Tibial nerve (tissue), 4 donors: ENCODE results near the gene RANGRF. TPM values are rescaled to one million over a fixed set of nuclear protein-coding genes. Genes with fewer than 3 reads are reported as not detected.

Source experiments
- DNase-seq, 2 donors: peaks; one replicate each; pipeline ENCODE4 v3.0.0-alpha.2; 2019; ENCODE audit warnings: low spot score in 2 of 2
- H3K27ac ChIP-seq, 4 donors: fragments of 200-600 bp; sonication (generic) in 3 of 4; one replicate each; pipeline ENCODE4 v1.5.1; 2017 to 2019; ENCODE audit warnings: mild to moderate bottlenecking in 1 of 4
- H3K27me3 ChIP-seq, 2 donors: fragments of 200-600 bp; sonication (generic) in 1 of 2; one replicate each; pipeline versions ENCODE4 v1.5.1 to v1.6.0; 2017 to 2019
- H3K36me3 ChIP-seq, 3 donors: fragments of 200-600 bp; sonication (generic); one replicate each; pipeline ENCODE4 v1.5.1; 2018 to 2019
- H3K4me1 ChIP-seq, 4 donors: fragments of 200-600 bp; sonication (generic) in 3 of 4; one replicate each; pipeline ENCODE4 v1.5.1; 2017 to 2019
- H3K4me3 ChIP-seq, 4 donors: fragments of 200-600 bp; sonication (generic) in 3 of 4; one replicate each; pipeline ENCODE4 v1.5.1; 2017 to 2019; ENCODE audit warnings: mild to moderate bottlenecking in 1 of 4, moderate library complexity in 1 of 4
- H3K9me3 ChIP-seq, 4 donors: fragments of 200-600 bp; sonication (generic) in 3 of 4; one replicate each; pipeline ENCODE4 v1.5.1; 2017 to 2019
- EP300 ChIP-seq, 2 donors: sonication (generic); formaldehyde crosslinking; IDR thresholded peaks; one replicate each; pipeline ENCODE4 v1.6.1; 2017; ENCODE audit warnings: antibody characterized with exemption in 2 of 2, mild to moderate bottlenecking in 1 of 2
- POLR2A ChIP-seq, 2 donors: fragments of 450-650 bp; IDR thresholded peaks; one replicate each; pipeline ENCODE4 v1.6.1; 2017; ENCODE audit warnings: antibody characterized with exemption in 2 of 2, mild to moderate bottlenecking in 2 of 2, moderate library complexity in 2 of 2
- WGBS, 2 donors: methylation state at CpG; one replicate each; pipeline ENCODE4 v1.1.5; 2018; 5-methylcytosine and 5-hydroxymethylcytosine counted together
- total RNA-seq, 4 donors: library from RNA; depleted of rRNA; stranded (reverse); fragments of >200 nt; gene quantifications; one replicate each; pipeline ENCODE4 v1.1.0, GENCODE V29; 2016
- TF ChIP-seq, protein P1 (sequence below), 5 experiments: fragments of 200-600 bp in 3 of 5; fragments of 450-650 bp in 2 of 5; sonication (generic) in 3 of 5; IDR thresholded peaks; one replicate each; pipeline ENCODE4 v1.5.1; 2016 to 2019; ENCODE audit warnings: antibody characterized with exemption in 5 of 5, mild to moderate bottlenecking in 3 of 5, moderate library complexity in 2 of 5

RANGRF gene
- total RNA-seq, 4 donors from 2014 or later: 23.0 to 35.4 (median 25.1) TPM

DNA sequence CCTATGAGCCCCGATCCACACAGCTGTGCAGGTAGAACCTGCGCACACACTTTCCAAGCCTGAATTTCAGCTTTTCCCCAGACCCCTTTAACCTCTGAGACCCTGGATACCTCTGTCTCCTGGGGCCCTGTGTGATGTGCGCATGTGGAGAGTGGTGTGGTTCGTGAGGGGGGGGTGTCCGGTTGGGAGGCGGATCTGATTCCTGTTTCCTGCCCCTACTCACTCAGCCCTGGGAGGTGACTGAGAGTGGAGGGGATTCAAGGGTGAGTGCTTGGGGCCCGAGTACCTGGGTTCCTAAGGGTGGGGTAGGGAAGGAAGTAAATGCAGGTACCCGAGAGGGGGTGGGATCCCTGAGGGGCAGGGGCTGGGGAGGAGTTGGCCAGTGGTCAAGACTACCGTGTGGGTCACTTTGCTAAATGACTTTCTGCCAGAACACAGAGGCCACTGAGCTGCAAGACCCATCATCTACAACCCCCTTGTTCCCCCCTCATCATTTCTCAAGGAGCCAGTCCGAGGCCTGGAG lies 22.2 kb downstream of the RANGRF start:
- peak overlapping the region in 1 of 4 donors; percentile 47 for H3K27ac ChIP-seq
- peak overlapping the region in 2 of 4 donors; percentile 15 to 28 for H3K4me3 ChIP-seq
- TF ChIP-seq, protein P1, sequence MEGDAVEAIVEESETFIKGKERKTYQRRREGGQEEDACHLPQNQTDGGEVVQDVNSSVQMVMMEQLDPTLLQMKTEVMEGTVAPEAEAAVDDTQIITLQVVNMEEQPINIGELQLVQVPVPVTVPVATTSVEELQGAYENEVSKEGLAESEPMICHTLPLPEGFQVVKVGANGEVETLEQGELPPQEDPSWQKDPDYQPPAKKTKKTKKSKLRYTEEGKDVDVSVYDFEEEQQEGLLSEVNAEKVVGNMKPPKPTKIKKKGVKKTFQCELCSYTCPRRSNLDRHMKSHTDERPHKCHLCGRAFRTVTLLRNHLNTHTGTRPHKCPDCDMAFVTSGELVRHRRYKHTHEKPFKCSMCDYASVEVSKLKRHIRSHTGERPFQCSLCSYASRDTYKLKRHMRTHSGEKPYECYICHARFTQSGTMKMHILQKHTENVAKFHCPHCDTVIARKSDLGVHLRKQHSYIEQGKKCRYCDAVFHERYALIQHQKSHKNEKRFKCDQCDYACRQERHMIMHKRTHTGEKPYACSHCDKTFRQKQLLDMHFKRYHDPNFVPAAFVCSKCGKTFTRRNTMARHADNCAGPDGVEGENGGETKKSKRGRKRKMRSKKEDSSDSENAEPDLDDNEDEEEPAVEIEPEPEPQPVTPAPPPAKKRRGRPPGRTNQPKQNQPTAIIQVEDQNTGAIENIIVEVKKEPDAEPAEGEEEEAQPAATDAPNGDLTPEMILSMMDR (IDR thresholded peaks at IDR 0.05): no peak
- TF ChIP-seq EP300 (IDR thresholded peaks at IDR 0.05) (no peak), POLR2A (IDR thresholded peaks at IDR 0.05) (no peak)
- WGBS, 2 donors: 57 to 64% methylated on average over 10 of the region's 10 CpGs
- DNase-seq: no peak
- peaks cover 0 to 5% (median 0%) of the 10 kb centered on the region in 4 donors for H3K4me1 ChIP-seq
- H3K9me3 ChIP-seq: no peaks in the 10 kb centered on the region
- no peaks in the 10 kb centered on the region for H3K36me3 ChIP-seq
- peaks cover 0 to 51% of the 10 kb centered on the region in 2 donors for H3K27me3 ChIP-seq

DNA sequence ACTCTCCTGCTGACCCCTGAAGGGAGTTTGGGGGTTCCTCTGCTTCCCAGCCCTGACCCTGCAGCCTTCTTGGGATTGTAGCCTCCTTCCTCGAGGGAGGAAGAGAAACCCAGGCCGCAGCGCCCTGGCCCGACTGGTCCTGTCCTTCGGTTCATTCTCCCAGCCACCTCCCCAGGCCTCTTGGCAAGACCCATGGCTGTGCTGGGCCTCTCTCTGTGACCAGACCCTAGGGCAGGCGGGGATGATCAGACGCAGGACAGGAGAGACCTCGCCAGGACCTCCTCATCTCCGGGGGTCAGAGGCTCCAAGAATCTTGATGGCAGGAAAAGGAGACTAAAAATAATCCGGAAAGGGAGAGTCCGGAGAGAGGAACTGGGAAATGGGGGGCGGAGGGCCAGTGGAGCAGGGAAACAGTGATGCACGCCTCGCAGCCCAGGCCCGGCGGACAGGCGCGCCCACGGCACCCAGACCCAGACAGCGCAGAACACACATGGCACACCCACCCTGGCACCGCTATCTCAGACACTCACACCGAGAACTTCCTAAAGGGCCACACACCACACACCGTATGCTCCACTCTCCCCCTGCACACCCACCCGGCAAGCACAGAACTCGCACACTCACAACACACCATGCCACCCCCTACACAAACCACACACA lies 22.8 kb downstream of the RANGRF start:
- no peak for DNase-seq
- H3K27ac ChIP-seq: peak overlapping the region in 1 of 4 donors; percentile 47
- no peaks in the 10 kb centered on the region for H3K9me3 ChIP-seq
- peaks cover 0 to 57% of the 10 kb centered on the region in 2 donors for H3K27me3 ChIP-seq
- peak overlapping the region in 3 of 4 donors; percentile 3 to 28 (median 15) for H3K4me3 ChIP-seq
- WGBS, 2 donors: 71 to 73% methylated on average over 25 of the region's 25 CpGs
- peaks cover 0 to 5% (median 0%) of the 10 kb centered on the region in 4 donors for H3K4me1 ChIP-seq
- H3K36me3 ChIP-seq: no peaks in the 10 kb centered on the region
- TF ChIP-seq POLR2A (IDR thresholded peaks at IDR 0.05) (no peak), EP300 (IDR thresholded peaks at IDR 0.05) (no peak)
- TF ChIP-seq, protein P1 (IDR thresholded peaks at IDR 0.05): no peak

DNA sequence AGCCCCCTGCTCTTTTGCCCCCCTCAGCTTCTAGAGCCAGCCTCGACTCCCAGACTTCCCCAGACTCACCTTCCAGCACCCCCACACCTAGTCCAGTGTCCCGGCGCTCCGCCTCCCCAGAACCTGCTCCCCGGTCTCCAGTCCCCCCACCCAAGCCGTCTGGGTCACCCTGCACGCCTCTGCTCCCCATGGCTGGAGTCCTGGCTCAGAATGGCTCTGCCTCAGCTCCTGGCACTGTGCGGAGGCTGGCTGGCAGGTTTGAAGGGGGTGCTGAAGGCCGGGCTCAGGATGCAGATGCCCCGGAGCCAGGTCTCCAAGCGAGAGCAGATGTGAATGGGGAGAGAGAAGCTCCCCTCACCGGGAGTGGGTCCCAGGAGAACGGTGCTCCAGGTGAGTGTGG lies 23.8 kb downstream of the RANGRF start:
- Histone ChIP-seq H3K9me3 (no peaks in the 10 kb centered on the region), H3K36me3 (no peaks in the 10 kb centered on the region), H3K4me3 (no peak overlapping the region), H3K27me3 (peaks cover 0 to 64% of the 10 kb centered on the region in 2 donors), H3K27ac (no peak overlapping the region), H3K4me1 (peaks cover 0 to 5% (median 0%) of the 10 kb centered on the region in 4 donors)
- 80% methylated on average over 12 to 13 of the region's 13 CpGs for WGBS, 2 donors
- no peak for DNase-seq
- TF ChIP-seq EP300 (IDR thresholded peaks at IDR 0.05) (no peak), POLR2A (IDR thresholded peaks at IDR 0.05) (no peak)
- TF ChIP-seq, protein P1 (IDR thresholded peaks at IDR 0.05): no peak

DNA sequence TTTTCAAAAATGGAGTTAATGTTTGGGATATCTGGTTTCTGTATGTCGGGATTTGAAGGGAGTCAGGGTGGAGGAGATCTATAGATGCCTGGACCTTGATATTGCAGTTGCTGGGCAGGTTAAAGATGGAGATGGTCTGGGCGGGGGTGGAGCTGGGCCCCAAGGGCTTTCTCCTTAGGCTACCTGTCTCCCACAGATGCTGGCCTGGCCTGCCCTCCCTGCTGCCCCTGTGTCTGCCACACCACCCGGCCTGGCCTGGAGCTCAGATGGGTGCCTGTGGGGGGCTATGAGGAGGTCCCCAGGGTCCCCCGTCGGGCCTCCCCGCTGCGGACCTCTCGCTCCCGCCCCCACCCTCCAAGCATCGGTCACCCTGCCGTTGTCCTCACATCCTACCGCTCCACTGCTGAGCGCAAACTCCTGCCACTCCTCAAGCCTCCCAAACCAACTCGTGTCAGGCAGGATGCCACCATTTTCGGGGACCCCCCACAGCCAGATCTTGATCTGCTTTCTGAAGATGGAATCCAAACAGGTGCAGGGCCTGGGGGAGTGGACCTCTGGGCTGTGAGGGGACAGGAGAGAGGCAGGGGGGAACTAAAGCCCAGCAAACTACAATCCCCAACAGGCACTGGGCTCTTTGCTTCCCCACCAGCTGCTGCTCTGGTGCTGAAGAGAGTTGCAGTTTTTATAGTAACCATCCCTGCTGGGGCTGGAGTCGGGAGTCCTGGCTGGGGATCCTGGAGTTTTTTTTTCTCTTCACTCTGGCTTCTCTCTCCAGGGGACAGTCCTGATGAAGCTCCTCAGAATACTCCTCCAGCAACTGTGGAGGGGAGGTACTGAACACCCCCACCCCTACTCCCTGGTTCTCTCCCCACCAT lies 24.5 kb downstream of the RANGRF start:
- peaks cover 0 to 5% (median 0%) of the 10 kb centered on the region in 4 donors for H3K4me1 ChIP-seq
- no peak overlapping the region for H3K4me3 ChIP-seq
- H3K27me3 ChIP-seq: peaks cover 0 to 70% of the 10 kb centered on the region in 2 donors
- H3K36me3 ChIP-seq: no peaks in the 10 kb centered on the region
- 59 to 68% methylated on average over 16 of the region's 16 CpGs for WGBS, 2 donors
- DNase-seq: no peak
- no peak overlapping the region for H3K27ac ChIP-seq
- TF ChIP-seq, protein P1 (IDR thresholded peaks at IDR 0.05): no peak
- TF ChIP-seq POLR2A (IDR thresholded peaks at IDR 0.05) (no peak), EP300 (IDR thresholded peaks at IDR 0.05) (no peak)
- no peaks in the 10 kb centered on the region for H3K9me3 ChIP-seq
